RKO (cell line): ENCODE results near the gene LCP1.

Experiments
- DNase-seq: peaks from one replicate; pipeline ENCODE4 v3.0.0-alpha.2; 2016; ENCODE audit warnings: low spot score

LCP1 gene

DNA sequence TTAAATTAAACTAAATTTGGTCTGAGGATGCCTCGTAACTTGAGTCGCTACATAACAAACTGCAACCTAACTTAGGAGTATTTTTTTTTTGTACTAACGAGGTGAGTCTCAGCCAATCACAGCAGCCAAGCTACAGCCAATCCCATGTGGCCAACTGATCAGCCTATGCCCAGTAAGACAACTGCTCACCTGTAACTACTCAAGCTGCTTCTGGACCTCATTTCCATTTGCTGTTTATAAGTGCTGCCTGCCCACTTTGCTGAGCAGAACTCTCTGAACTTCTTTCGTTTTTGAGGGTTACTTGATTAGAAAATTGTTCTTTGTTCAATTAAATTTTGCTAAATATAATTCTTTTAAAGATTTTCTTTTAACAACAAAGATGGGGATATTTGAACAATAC, 81.0 kb downstream of the LCP1 start:
- DNase-seq = no peak

DNA sequence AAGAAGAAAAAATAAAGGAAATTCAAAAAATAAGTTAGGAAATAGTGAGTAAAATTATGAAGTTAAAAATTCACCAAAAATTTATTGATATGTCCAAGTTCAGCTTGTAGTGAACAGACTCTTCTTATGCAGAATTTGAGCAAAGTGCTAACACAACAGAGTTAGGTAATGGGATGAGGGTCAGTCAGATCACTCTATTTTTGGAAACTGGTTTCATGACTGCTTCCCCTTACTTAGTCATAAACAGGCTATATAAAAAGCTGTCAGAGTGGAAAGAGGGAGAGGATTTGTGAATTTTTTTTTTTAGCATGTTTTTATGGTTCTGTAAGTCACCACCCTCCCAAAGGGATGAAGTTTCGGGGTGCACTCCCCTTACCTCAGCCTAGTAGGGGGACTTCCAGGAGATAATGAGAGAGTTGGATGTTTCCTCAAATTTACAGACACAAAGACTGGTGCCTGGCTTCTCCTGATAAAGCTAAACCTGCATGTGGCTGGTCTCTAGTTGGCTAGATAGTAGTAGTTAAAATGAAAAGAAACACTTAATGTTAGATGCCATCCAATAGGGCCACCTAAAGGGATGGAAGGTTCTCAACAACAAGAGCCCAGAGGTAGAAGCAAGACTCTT, 81.7 kb downstream of the LCP1 start:
- DNase-seq = peak; percentile 18

DNA sequence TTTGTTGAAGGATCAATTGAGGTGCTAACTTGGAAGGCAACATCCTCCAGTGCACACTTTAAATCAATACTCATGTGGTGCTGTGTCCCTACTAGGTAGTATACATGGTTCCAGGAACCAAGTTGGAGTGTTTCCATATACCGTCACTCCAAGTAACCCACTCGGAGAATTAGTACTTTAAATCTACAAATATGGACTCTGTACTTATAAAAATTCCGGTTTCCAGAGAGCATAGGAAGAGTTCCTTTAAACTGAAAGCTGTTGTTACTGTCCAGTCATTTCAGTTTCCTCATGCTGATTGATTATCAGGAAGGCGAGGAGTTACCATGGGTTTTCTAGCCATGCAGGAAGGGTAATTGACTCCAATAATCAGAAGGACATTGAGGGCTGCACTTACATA, 84.3 kb downstream of the LCP1 start:
- no peak for DNase-seq

DNA sequence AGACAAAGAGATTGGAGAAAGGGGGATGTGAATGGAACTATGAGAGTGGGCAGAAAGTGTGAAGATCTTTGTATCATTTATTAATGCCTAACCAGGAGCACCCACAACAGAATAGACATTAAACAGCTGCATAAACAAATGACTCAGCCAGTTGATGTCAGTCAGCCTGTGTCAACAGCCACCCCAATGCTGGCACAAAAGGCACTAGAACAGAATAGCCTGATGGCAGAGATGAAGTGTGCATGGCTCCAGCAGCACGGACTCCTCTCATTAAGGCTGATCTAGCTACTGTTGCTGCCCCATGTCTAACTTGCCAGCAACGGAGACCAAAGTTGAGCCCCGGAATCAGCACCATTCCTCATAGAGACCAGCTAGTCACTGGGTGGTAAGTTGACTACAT, 85.0 kb downstream of the LCP1 start:
- DNase-seq = no peak

DNA sequence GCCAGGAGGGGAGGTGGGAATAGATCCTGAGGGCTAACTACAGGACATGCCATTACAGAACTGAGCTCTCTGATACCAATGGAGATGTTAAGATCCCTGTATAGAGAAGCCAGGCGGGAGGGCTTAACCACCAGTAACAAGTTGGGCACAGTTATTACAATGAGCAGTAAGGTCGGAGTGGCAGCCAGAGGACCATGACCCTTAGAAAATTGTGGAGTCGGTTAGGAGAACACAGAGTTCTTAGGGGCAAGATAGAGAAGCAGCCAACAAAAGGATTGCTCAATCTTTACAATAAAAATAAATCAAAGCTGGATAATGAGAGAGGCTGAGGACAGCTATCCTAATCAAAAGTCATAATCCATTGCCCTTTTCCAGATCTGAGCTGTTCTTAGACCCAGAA, 87.5 kb downstream of the LCP1 start:
- no peak for DNase-seq

DNA sequence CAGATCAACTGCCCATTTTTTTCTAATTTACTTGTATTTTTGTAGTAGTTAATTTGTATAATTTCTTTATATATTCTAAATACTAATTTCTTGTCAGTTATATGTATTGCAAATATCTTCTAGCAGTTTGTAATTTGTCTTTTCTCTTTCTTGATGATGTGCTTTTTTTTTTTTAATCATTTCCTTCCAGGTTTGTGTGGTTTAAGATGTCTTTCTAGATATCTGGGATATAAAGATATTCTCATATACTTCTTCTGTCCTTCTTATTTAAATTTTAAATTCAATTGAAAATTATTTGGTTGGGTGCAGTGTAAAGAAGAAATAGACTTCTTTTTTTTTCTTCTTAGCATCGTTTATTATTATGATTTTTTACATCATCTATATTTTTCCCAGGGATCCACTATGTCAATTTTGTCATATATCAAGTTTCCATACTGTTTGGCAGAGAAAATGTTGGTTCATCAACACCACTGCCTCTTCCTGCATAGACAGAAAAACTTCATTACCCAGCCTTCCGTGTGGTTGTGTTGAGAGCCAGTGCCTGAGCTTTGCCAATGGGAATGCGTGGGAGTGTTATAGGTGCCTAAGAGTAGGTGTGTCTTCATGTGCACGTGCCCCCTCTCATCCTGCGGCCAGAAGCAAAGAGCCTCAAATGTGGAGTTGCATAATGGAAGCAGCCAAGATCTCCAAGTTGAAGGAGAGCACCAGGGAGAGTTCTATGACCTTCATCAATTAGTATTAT, 93.0 kb downstream of the LCP1 start:
- DNase-seq = no peak

DNA sequence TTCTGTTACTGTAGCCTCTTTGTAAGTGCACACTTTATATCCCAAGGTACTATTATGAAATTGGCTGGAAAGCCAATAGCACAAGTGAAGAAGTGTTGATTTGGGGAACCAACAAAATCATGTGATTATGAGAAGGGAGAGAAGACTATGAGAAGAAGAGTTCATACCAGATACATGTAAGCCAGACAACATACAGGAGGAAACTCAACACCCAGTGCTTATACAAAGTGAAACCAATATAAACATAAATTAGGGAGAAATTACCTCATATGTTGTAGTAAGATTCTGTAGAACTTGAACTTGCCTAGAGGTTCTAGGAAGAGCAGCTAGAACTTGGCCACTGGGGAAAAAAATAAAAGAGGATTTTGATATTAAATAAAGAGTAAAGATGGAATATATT, 94.5 kb downstream of the LCP1 start:
- no peak for DNase-seq

DNA sequence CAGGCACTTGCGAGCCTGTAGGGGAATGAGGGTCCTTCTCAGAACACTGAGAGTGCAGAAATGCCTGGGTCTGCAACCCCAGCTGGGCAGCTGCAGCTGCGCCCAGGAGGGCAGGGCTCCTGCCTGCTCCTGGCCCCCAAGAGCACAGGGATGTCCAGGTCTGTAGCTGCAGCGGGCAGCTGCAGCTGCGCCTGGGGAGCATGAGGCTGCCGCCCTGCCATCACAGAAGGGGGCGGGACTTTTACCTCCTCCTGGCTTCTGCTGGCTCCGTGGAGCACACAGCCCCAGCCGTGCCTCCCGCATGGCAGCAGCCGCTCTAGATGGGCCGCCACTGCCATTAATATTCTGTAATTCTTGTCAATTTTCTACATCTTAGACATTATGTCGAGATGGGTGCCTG, 95.0 kb downstream of the LCP1 start:
- DNase-seq = no peak

DNA sequence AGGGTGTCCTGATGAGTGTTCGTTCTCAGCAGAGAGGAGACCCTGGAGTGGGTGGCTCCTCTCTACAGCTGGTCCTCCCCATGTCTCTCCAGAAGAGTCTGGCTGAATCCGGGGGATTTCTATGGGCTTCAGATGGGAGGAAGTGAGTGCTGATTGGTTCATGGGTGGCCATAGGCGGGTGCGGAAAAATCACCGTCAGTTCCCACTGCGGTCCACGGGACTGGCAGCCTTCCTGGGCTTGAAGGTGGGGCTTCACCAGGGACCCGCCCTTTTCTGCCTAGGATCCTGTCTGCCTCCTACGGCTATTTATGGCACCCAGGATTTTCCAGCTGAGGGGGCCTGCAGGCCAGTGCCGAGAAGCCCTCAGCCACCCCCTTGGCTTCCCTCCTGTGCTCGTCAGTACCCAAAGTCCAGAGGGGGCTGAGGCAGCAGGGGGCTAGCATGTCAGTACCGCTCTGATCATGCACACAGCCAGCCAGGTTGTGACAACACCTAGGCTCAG, 95.5 kb downstream of the LCP1 start:
- no peak for DNase-seq

DNA sequence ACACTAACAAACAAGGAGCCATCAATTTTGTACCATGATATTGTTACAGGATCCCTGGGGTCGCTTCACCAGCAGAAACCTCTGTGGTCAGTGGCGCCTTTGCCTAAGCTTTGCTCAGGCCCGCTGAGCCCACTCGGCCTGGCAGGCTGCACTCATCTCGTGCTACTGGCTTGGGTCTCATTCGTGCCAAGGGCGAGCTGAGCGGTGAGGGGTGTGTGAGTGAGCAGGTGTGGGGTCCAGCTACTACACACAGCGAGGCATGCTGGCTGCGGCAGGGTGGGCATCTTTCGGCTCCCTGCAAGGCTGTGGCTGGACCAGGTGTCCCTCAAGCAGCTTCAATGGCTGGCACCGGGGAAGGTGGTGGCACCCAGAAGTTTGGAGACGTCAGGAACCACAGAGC, 96.2 kb downstream of the LCP1 start:
- no peak for DNase-seq

DNA sequence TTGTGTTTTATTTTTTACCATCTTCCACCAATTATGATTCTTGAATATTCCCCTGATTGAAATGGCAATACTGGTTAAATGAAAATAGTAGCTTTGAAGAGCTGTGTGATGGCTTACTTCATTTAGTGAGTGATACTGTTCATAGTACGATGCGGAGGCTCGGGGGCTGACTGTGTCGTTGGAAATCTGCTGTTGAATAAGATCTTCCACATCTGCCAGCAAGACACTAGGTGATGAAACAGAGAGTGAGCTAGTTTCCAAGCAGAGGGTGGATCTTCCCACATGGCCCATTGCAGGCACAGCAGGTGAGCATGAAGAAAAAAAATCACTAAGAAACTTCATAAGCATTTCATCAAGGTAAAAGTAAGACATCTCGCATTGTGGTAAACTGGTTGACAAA, 99.7 kb downstream of the LCP1 start:
- no peak for DNase-seq

DNA sequence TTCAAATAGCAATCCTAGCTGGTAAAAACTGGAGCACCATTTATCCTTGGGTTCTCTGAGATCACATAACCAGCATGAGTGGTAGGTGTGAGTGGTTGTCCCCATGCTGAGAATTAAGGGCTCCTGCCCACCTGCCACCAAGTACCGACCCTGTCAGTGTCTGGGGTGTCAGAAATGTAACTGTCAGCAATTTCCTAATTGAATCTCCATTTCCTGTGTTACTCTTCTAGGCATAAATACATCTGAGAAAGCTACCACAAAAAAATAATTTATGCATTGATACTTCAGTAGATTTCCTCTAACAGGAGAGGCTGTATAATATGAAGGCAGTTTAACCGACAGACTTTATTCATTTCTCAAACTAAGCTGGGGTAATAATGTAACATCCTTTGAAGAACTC, 102.2 kb downstream of the LCP1 start:
- no peak for DNase-seq

DNA sequence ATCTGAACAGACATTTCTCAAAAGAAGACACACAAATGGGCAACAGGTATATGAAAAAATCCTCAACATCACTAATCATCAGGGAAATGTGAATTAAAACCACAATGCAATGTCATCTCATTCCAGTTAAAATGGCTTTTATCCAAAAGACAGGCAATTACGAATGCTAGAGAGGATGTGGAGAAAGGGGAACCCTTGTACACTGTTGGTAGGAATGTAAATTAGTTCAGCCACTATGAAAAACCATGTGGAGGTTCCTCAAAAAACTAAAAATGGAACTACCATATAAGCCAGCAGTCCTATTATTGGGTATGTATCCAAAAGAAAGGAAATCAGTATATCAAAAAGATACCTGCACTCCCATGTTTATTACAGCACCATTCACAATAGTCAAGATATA, 104.7 kb downstream of the LCP1 start:
- DNase-seq = no peak

DNA sequence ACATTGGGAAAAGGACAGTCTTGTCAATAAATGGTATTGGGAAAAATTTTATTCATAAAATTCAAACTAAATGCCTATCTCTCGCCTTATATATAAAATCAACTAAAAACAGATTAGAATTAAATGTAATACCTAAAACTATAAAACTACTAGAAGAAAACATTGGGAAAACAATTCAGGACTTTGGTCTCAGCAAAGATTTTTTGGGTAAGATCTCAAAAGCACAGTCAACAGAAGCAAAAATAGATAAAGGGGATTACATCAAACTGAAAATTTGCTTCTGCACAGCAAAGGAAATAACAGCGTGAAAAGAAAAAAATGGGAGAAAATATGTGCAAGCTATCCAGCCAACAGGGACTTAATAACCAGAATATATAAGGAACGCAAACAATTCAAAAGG, 105.2 kb downstream of the LCP1 start:
- no peak for DNase-seq
